ENCODE results near the gene PML.
A peak's percentile ranks its signal among the peaks of the same experiment; 100 is the strongest.

The PML gene, protein sequence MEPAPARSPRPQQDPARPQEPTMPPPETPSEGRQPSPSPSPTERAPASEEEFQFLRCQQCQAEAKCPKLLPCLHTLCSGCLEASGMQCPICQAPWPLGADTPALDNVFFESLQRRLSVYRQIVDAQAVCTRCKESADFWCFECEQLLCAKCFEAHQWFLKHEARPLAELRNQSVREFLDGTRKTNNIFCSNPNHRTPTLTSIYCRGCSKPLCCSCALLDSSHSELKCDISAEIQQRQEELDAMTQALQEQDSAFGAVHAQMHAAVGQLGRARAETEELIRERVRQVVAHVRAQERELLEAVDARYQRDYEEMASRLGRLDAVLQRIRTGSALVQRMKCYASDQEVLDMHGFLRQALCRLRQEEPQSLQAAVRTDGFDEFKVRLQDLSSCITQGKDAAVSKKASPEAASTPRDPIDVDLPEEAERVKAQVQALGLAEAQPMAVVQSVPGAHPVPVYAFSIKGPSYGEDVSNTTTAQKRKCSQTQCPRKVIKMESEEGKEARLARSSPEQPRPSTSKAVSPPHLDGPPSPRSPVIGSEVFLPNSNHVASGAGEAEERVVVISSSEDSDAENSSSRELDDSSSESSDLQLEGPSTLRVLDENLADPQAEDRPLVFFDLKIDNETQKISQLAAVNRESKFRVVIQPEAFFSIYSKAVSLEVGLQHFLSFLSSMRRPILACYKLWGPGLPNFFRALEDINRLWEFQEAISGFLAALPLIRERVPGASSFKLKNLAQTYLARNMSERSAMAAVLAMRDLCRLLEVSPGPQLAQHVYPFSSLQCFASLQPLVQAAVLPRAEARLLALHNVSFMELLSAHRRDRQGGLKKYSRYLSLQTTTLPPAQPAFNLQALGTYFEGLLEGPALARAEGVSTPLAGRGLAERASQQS

DNA sequence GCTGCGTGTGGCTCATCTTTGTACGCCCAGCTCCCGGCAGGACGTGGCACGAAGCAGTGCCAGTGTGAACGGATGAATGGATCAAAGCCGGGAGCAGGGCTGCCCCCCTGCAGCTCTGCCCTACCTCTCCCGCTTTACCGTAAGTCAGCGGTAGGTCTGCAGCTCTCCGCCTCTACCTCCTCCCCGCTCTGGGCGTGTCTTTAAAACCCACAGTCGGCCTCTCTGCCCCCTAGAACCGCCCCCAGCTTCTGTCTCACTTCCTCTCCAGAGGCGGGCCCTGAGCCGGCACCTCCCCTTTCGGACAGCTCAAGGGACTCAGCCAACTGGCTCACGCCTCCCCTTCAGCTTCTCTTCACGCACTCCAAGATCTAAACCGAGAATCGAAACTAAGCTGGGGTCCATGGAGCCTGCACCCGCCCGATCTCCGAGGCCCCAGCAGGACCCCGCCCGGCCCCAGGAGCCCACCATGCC lies at the start of gene PML:
Gene PML (plus strand): TSS at position 304 of the 471 bp plus-strand sequence. CDS start 97 bp downstream, at position 401.
- peak; percentile 97 for DNase-seq

DNA sequence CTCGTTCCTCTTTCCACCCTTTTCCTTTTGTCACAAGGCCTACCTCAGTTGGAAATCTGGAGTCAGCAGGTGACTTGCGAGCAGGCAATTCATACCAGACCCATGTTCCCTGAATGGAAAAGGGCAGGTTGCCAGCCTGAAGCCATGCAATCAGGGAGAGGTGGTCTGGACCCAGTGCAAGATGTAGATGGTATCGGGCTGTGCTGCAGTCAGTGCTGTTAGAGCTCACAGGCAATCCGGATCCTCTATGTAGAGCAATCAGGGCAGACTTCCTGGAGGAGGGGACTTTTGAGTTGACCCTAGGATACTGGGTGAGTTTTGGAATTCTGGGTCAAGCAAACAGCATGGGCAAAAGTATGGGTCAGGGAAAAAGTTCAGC lies 49.4 kb upstream of the PML start:
- DNase-seq: no peak

DNA sequence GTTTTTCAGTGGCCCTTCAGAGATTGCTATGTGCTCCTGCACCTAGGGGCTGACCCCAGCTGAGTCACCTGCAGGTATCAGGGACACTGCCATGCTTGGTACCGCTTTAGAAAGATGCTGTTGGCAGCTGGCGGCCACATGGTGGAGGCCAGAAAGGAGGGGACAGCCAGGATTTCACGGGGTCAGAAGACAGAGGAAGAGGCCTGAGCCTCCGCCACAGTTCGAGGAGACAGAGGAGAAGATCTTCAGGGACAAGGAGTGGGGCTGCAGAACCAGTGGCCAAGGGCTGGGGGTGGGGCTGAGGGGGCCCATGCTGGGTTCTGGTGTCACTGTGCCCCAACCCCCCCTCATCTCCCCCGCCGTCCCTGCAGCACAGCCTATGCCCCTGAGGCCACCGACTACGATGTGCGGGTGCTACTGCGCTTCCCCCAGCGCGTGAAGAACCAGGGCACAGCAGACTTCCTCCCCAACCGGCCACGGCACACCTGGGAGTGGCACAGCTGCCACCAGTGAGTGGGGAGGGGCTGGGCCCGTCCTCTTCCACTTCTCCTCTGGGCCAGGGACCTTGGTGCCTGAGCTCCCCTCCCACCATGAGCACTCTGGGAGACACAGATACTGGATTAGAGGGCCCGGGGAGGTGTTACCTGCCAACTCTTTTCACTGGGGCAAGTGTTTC lies 48.3 kb upstream of the PML start:
- DNase-seq: no peak

DNA sequence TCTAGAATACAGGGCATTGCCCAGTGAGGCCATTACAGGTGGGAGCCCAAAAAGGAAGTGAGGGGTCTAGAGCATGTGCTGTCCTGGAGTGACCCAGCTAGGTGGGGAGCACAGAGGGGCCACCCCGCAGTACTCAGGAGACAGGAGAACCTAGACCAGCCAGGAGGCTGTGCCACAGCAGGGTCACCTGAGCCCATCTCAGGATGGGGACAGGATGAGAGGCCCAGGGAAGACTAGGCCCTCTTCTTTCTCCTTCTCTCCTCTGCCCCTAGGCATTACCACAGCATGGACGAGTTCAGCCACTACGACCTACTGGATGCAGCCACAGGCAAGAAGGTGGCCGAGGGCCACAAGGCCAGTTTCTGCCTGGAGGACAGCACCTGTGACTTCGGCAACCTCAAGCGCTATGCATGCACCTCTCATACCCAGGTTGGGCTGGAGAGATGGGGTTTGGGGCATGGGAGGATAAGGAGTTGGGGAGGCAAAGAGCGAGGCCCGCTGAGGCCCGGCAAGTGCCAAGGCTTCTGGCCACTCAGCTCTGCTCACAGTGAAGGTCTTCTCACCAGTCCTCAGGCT lies 47.6 kb upstream of the PML start:
- no peak for DNase-seq

DNA sequence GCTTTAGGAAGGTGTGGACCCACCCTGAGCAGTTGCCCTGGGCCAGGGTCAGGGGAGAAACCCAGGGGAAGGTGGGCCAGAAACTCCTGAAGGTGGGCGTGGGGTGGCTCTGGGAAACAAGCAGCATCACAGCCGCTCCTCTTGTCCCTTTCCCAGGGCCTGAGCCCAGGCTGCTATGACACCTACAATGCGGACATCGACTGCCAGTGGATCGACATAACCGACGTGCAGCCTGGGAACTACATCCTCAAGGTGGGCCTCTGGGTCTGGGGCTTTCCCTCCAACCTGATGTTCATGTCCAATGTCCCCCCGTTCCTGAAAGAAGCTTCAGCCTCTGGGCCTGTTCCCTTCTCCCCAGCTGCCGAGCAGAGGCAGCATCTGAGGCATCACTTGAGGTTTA lies 46.9 kb upstream of the PML start:
- no peak for DNase-seq

DNA sequence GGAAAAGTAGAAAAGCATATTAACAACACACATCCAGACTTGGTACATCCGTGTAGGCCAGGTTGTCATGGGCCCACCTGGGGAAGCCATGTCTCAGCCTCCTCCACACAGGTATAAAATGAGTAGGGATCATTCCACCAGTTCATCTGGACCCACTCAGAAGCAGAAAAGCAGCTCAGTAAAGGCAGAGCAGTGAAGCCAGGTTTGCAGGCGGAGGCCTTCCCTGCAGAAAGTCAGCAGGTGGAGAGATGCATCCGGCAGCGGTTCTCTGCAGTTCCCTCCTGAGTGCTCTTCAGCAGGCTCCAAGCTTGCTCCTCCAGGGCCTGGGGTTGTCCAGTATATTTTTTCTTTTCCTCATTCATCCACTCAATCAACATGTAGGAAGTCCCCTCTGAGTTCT lies 46.1 kb upstream of the PML start:
- DNase-seq: no peak

DNA sequence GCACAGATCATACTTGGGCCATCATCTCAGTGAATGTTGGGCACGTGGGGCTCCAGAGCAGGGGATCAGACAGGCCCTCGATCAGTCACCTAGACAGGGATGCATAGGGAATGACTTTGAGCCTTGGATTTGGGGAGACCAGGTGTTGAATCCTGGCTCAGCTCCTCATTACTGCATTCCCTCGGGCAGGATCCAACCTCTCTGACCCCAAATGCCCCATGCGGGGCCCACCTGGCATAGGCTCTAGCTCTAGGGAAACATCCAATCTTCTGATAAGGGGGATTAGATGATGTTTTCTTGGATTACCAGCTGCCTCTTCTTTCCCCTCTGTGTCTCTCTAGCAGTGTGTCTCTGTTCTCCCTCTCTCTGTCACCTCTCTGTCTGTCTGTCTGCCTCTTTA lies 45.5 kb upstream of the PML start:
- no peak for DNase-seq

DNA sequence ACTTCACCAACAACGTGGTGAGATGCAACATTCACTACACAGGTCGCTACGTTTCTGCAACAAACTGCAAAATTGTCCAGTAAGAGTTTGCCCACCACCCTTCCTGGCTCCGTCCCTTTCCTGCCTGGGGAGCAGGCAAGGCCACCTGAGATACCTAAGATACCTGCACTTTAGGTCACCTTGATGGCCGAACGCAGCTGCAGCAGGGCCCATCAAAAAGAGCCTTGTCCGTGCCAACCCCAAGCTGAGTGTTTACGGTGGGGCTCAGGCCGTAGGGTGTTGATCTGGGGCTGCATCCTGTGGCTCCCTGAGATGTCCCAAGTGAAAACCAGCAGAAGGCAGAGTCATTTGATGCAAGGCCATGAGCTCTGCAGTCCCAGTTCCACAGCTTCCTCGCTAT lies 45.0 kb upstream of the PML start:
- DNase-seq: no peak

DNA sequence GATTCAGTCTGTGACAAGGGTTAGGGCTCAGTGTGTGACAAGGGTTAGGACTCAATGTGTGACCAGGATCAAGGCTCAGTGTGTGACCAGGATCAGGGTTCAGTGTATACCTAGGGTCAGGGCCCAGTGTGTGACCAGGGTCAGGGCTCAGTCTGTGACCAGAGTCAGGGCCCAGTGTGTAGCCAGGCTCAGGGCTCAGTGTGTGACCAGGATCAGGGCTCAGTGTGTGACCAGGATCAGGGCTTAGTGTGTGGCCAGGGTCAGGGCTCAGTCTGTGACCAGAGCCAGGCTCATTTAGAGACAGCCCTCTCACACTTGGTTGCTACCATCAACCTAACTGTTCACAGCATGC lies 44.1 kb upstream of the PML start:
- DNase-seq: no peak

DNA sequence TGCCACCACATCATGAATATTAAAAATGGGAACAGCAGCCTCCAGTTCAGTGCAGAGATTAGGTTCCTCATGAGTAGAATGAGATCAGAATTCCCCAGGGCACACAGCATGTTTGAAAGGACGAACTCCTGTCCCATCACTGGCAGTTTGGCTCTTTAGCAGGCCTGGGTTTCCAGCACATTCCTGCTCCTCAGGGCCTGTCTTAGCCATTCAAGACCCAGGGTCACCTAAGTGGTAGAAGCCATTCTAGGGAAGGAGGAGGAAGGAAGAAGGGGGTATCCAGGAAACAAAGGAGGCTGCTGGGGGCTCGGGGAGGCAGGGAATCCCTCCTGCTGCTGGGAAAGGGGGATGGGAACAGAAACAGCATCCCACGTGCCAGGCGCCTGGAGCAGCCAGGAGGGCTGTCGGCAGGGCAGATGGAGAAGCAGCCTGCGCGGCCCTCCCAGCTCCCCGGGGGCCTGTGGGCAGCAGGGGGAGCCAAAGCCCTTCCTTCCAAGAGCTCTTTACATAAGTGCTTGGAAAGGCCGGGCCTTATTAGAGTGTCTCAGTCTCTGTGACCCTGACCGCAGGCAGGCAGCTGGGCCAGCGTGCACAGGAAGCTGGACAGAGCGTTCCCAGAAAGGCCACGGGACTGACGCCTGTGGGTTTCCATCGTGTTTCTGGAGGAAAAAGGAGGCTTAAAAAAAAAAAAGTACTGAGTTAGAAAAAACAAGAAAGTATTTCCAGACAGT lies 43.5 kb upstream of the PML start:
- DNase-seq: peak; percentile 96

DNA sequence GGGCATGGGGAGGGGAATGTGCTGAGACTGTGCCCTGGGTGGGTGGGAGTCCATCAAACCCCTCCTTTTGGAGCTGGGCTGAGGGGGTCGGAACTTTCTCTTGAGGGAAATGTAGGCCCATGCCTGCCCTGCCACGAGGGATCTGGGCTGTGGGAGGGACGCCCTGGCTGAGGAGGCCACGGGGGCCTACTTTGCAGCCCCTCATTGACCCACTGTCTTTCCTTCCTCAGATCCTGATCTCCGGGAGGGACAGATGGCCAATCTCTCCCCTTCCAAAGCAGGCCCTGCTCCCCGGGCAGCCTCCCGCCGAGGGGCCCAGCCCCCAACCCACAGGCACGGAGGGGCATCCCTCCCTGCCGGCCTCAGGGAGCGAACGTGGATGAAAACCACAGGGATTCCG lies 42.9 kb upstream of the PML start:
- DNase-seq: no peak

DNA sequence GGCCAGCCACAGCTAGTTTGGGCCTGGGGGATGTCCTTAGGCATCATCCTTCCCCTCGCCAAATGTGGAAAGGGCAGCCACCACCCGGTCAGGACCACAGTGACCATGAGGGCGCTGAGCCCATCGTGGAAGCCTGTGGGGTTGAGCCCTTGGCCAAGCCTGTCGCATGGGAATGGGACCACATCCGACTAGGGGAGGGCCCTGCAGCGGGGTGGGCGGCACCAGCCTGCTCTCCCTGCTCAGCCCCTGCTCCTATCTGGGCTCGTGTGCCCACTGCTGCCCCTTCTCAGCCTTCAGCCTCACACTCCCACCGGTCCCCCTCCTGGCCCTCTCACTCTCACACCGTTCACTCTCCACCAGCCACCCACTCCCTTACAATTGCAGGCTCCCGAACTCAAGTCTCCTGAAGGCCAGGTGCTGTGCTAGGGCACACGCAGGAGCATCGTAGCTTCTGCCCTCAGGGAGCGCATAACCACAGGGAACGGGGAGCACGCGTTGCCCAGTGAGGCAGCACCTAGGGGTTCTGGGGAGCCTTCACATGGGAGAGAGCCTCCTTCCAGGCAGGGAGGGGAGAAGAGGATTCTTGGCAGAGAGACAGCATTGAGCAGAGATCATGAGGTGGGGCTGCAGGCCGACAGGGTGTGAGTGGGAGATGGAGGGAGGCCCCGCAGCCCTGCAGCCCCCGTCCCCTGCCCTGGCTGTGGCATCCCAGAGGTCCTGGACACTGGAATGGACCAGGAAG lies 42.2 kb upstream of the PML start:
- no peak for DNase-seq

DNA sequence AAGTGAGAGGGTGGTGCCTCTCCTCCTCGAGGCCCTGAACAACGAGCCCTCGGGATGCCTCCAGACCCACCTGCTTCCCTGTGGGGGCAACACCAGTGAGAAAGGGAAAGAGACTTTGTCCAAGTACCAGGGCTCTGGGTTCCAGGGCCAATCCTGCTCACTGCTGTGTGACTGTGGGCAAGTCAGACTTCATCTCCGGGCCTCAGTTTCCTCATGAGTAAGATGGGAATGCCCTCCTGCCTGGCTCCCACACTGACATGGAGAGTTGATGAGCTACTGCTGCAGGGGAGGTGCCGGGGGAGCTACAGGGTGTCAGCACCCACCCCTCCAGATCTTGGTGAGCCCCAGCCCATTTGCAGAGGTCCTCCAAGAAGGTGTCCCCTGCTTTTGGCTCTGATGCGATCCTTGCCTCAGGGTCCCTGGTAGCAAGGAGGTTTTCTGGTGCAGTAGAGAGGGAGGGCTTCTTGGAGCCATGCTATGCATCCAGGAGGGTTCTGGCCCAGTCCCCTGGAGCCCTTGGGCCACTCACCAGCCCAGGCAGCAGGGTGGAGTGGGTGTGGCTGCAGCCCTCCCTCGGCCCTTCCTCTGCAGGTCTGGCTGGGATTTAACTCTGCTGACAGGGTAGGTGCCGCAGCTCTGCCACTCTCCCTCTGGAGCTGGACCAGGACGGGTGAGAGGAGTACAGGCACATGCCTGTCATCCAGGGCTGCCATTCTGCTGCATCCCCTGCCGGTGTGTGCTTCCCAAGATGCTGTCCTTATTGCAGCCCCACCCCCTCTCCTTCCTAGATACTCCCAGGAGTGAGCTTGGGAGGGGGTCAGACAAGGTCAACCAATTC lies 41.4 kb upstream of the PML start:
- no peak for DNase-seq

DNA sequence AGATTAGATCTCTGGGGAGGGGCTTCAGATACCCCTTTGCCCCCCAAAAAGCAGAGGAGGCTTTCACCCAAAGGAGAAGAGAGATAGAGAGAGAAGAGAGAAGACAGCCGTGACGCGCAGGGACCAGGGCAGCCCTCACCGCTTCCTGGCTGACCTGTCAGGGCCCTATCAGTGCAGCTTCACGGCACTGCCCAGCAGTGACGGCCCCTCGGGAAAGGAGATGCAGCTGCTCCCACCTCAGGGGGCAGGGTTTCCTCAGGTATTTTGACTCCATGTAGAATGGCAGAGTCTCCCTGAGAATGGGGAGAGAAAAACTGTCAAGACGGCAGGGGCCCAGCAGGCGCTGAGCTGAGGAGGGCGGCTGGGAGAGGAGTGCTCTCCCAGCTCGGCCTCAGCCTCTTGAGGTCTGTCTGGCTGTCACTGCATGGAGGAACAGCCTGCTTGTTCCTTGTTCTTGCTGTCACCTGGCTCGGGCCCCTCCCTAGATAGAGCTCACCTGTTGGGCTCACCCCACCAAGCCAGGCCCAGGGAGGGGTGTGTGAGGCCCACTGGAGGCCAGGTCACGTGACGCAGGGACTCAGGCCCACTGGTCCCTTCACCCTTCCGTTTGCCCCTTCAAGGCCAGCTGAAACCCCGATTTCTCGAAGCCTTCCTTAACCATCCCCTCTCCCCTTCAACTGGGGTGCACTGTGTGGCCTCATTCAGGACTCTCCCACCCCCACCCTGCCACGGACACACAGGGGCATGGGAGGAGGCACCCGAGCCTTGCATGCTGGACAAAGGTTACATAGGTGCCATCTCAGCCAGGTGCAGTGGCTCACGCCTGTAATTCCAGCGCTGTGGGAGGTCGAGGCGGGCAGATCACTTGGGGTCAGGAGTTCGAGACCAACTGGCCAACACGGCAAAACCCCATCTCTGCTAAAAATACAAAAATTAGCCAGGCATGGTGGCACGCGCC lies 40.0 kb upstream of the PML start:
- no peak for DNase-seq

DNA sequence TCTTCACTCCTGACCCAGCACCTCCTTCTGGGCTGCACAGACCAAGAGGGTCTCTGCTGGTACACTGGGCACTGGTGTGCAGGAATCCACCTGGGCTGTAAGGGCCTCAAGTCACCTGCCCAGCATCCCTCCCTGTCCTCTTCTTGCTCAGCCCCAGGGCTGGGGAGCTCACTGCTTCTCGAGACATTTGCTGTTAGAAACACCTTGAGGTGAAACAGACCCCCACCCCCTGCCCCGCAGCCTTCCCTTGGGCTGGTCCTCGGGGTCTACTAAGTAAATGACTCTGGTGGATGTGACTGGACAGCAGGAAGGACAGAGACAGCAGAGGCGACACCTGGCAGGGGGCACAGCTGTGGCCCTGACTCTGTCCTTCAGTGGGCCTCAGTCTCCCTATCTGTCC lies 39.2 kb upstream of the PML start:
- no peak for DNase-seq

DNA sequence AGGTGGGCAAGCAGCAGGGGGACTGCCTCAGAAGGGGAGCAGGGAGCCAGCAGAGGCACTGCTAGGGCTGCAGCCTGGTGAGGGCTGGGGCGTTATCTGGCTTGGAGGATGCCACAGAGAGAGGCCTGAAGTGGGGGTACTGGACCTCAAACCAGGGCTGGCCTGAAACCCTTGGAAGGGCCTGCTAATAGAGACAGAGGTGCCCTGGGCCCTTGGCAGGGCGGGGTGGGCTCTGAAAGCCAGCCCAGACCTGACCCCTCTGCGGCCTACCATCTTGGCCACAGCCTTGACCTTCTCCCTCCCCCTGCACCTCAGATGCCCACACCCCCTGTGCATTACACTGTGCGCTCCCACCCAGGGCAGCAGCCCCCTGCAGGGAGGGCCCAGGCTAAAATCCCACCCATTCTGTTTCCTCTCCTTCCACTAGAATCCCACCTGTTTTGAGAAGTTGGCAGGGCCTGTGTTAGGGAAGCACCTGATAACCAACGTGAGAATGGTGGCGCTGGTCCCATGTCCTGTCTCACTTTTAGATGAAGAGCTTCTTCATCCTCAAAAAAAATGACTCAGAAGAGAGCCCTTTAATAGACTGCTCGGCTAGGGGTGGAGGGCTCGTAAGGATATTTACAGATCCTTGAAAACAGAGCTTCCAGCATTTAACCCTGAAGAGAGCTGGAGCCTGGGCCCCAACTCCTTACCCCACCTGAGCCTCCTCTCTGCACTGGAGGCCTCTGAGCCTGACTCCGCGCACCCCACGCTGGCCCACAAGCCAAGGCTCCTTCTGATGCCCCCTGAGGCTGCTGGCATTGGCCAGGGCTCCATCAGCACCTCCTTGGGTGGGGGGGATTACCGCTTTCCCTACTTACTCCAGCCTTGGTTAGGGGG lies 38.4 kb upstream of the PML start:
- DNase-seq: no peak

DNA sequence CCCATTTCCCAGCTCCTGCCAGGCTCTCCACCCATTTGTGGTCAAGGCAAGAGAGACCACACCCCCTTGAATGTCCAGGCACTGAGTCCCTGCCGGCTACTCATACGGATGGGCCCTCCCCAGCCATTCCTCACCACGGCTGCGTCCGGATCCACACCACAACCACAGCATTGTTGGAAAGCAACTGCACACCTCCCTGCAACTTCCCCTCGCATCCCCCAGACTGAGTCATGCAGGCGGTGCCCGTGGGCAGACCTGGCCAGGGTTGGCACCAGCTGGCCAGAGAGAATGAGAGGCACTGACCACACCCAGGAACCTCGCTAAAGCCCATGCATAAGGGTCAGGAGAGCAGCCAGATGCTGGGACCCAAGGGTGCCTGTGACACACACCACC lies 37.8 kb upstream of the PML start:
- DNase-seq: peak; percentile 96

DNA sequence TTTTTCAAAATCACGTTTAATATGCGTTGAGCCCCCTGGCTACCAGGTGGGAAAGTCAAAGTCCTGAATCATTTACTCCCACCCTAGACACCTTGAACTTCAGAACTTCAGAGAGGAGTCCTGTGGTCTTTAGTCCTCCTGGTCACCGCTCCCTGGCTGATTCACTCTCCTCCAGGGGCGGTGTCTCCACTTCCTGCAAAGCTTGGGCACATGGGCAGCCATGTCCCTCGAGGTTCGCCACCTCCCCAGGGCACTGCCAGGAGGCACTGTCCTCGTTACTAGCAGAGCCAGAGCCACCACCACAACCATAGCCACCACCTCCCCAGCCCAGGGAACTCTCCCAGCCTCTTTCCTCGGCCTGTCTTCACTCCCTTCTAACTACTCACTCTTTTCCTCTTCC lies 37.2 kb upstream of the PML start:
- no peak for DNase-seq

DNA sequence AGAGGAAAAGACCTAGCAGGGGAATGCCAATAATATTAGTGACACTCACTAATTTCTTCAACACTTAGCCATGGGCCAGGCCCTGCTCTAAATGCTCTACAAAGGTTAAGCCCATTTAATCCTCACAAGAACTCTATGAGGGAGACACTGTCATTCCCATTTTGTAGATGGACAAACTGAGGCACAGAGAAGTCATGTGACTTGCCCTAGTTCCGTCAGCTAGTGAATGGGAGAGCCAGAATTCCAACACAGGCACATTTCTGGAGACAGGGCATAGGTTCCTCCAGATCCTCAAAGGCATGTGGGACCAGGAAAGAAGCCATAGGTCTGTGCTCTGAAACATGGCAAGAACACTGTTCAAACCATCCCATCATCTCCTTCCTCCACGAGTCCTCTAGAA lies 36.7 kb upstream of the PML start:
- DNase-seq: no peak

Measured in EL (cell line).